Testis (tissue), 3 donors: ENCODE data around the gene C11orf54. TPM values are rescaled to one million over a fixed set of nuclear protein-coding genes. Genes with fewer than 3 reads are reported as not detected.

Source experiments
- DNase-seq: peaks from one replicate; pipeline ENCODE4 v3.0.0-alpha.2; 2019
- H3K27ac ChIP-seq, 2 donors: fragments of 200-600 bp; sonication (generic); one replicate each; pipeline ENCODE4 v1.5.1; 2019
- H3K27me3 ChIP-seq: fragments of 200-600 bp; sonication (generic); one replicate; pipeline ENCODE4 v1.5.1; 2019
- H3K36me3 ChIP-seq: fragments of 200-600 bp; sonication (generic); one replicate; pipeline ENCODE4 v1.5.1; 2017; ENCODE audit warnings: low read depth; ENCODE audit errors: missing control alignments
- H3K4me1 ChIP-seq: fragments of 200-600 bp; sonication (generic); one replicate; pipeline ENCODE4 v1.5.1; 2019
- H3K4me3 ChIP-seq, 2 donors: fragments of 200-600 bp; sonication (generic); one replicate each; pipeline ENCODE4 v1.5.1; 2017 to 2019
- H3K9me3 ChIP-seq: fragments of 200-600 bp; sonication (generic); one replicate; pipeline ENCODE4 v1.5.1; 2017
- CTCF ChIP-seq, 3 experiments: fragments of 450-650 bp in 2 of 3; fragments of 200-600 bp in 1 of 3; sonication (generic) in 1 of 3; IDR thresholded peaks; one replicate each; pipeline ENCODE4 v1.5.1; 2016 to 2019; ENCODE audit warnings: antibody characterized with exemption in 3 of 3, mild to moderate bottlenecking in 2 of 3, moderate library complexity in 1 of 3
- POLR2A ChIP-seq: fragments of 450-650 bp; IDR thresholded peaks from one replicate; pipeline ENCODE4 v1.6.1; 2017; ENCODE audit warnings: antibody characterized with exemption, mild to moderate bottlenecking, moderate library complexity
- WGBS, 2 donors: methylation state at CpG; one replicate each; pipeline ENCODE4 v1.1.5; 2018; 5-methylcytosine and 5-hydroxymethylcytosine counted together
- intact Hi-C: fragments of 100-400 bp; cut with DNase I; formaldehyde crosslinking; loops from one replicate; pipeline ENCODE4 v1.15.1; 2023; ENCODE audit warnings: low total_unique reads
- polyA plus RNA-seq: library from polyadenylated mRNA; stranded (reverse); fragments of 350-450 nt; fragmentation: Illumina TruSeq; extraction: RNeasy Lipid Tissue Mini Kit (QIAGEN cat#74804); gene quantifications from one replicate; pipeline ENCODE4 v1.2.3, GENCODE V29; 2014; ENCODE audit warnings: low read depth, low replicate concordance; ENCODE audit not compliant: insufficient read depth
- total RNA-seq, 2 donors: library from RNA; depleted of rRNA; stranded (reverse); fragments of >200 nt; gene quantifications; one replicate each; pipeline ENCODE4 v1.2.3, GENCODE V29; 2016

The C11orf54 gene
- total and polyA plus RNA-seq, 3 donors from 2014 or later = 28.5 to 49.5 (median 32.6) TPM

DNA sequence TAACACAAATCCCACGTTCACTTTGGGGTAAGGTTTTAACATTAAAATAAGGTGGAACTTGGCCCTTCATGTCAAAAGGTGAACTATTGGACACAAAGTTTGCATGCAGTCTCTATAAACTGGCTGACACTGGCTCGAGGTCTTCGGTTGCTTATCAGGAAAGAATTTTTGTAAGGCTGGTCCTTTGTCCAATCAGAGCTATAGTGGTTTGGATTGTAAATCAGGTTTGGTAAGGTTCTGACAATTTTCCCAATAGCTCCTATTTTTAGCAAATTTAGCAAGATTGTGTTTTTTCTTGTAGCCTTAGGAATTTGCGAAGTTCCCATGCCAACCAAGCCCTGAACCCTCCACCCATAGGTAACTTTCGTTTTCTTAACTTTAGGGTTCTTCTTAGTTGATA lies 25.0 kb downstream of the C11orf54 start:
- H3K4me1 ChIP-seq = no peaks in the 10 kb centered on the region
- no peaks in the 10 kb centered on the region for H3K27me3 ChIP-seq
- H3K9me3 ChIP-seq = no peaks in the 10 kb centered on the region
- TF ChIP-seq CTCF (IDR thresholded peaks at IDR 0.05) (no peak), POLR2A (no peak)
- DNase-seq = no peak
- 72 to 75% methylated on average over 5 of the region's 5 CpGs for WGBS, 2 donors
- no peaks in the 10 kb centered on the region for H3K36me3 ChIP-seq
- H3K4me3 ChIP-seq = no peak overlapping the region
- H3K27ac ChIP-seq = no peak overlapping the region
- intact Hi-C loops = no loop called here

- no peaks in the 10 kb centered on the region for H3K4me1 ChIP-seq
- no peaks in the 10 kb centered on the region for H3K27me3 ChIP-seq
- no peak overlapping the region for H3K27ac ChIP-seq
- H3K9me3 ChIP-seq = no peaks in the 10 kb centered on the region
- no peak for DNase-seq
- intact Hi-C loops = no loop called here
- H3K36me3 ChIP-seq = no peaks in the 10 kb centered on the region
- H3K4me3 ChIP-seq = no peak overlapping the region
- WGBS, 2 donors = 87 to 89% methylated on average over 3 of the region's 3 CpGs
- TF ChIP-seq CTCF (IDR thresholded peaks at IDR 0.05) = no peak
- no peak for TF ChIP-seq POLR2A
Observed at GRCh38 chr11:93767018-93767417, 25.5 kb downstream of the C11orf54 start.

GRCh38 chr11:93770160-93770559 lies 28.7 kb downstream of the C11orf54 start:
- Histone ChIP-seq H3K36me3 (no peaks in the 10 kb centered on the region), H3K27ac (no peak overlapping the region), H3K4me1 (no peaks in the 10 kb centered on the region), H3K27me3 (no peaks in the 10 kb centered on the region), H3K4me3 (no peak overlapping the region), H3K9me3 (no peaks in the 10 kb centered on the region)
- intact Hi-C loops = no loop called here
- no peak for DNase-seq
- TF ChIP-seq POLR2A = no peak
- TF ChIP-seq CTCF (IDR thresholded peaks at IDR 0.05) = no peak
- WGBS, 2 donors = 42 to 53% methylated on average over 1 of the region's 1 CpG

DNA sequence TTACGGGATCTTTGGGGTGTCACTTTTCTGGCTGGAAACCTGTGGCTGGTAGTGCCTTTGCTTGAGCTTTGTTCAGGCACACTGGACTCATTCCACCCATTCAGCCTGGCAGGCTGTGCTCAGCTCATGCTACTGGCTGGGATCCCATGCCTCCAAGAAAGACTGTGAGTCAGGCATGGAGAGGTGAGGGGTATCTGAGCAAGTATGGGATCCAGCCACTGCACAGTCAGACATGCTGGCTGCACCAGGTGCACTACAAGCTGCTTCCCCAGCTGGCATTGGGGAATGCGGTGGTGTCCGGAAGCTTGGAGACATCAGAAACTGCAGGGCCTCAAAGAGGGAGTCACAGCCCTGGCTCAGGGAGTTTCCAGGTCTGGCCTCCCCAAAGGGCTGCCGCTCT lies 30.7 kb downstream of the C11orf54 start:
- H3K27me3 ChIP-seq = no peaks in the 10 kb centered on the region
- H3K4me1 ChIP-seq = no peaks in the 10 kb centered on the region
- no peaks in the 10 kb centered on the region for H3K9me3 ChIP-seq
- no peak for DNase-seq
- TF ChIP-seq POLR2A (no peak), CTCF (IDR thresholded peaks at IDR 0.05) (no peak)
- intact Hi-C loops = no loop called here
- H3K4me3 ChIP-seq = no peak overlapping the region
- 98 to 100% methylated on average over 4 of the region's 4 CpGs for WGBS, 2 donors
- no peaks in the 10 kb centered on the region for H3K36me3 ChIP-seq
- no peak overlapping the region for H3K27ac ChIP-seq

GRCh38 chr11:93773045-93773477 lies 31.6 kb downstream of the C11orf54 start:
- Histone ChIP-seq H3K4me1 (no peaks in the 10 kb centered on the region), H3K27me3 (no peaks in the 10 kb centered on the region), H3K9me3 (no peaks in the 10 kb centered on the region), H3K4me3 (no peak overlapping the region), H3K36me3 (no peaks in the 10 kb centered on the region), H3K27ac (no peak overlapping the region)
- intact Hi-C loops = no loop called here
- no peak for DNase-seq
- TF ChIP-seq POLR2A (no peak), CTCF (IDR thresholded peaks at IDR 0.05) (no peak)
- 95% methylated on average over 3 of the region's 3 CpGs for WGBS, 2 donors
